CD4-positive, alpha-beta T cell treated with Interleukin-12 subunit alpha and Interleukin-12 subunit beta, for 1 hour (primary cell): ENCODE results near the gene GAB1.

Experiments used
- DNase-seq: peaks from one replicate; pipeline ENCODE4 v3.0.0-alpha.2; 2020

Gene GAB1

GRCh38 chr4:143336781-143337599 is at the start of gene GAB1:
GAB1 (plus strand) TSS chr4:143336876; CDS start chr4:143337189, 313 bp downstream.
- peak; percentile 28 for DNase-seq

GRCh38 chr4:143287572-143287923 is 49.1 kb upstream of the GAB1 start:
- DNase-seq: no peak

- no peak for DNase-seq
Observed at GRCh38 chr4:143288171-143288570, 48.5 kb upstream of the GAB1 start.

GRCh38 chr4:143289370-143289769 is 47.3 kb upstream of the GAB1 start:
- DNase-seq: no peak

GRCh38 chr4:143291314-143291713 is 45.4 kb upstream of the GAB1 start:
- no peak for DNase-seq

GRCh38 chr4:143292858-143293257 is 43.8 kb upstream of the GAB1 start:
- DNase-seq: no peak

- no peak for DNase-seq
Observed at GRCh38 chr4:143294310-143294709, 42.4 kb upstream of the GAB1 start.

GRCh38 chr4:143294710-143295275 is 41.9 kb upstream of the GAB1 start:
- DNase-seq: no peak

- DNase-seq: no peak
Observed at GRCh38 chr4:143296397-143297067, 40.1 kb upstream of the GAB1 start.

- DNase-seq: no peak
Observed at GRCh38 chr4:143300860-143301259, 35.8 kb upstream of the GAB1 start.

- no peak for DNase-seq
Observed at GRCh38 chr4:143302536-143302935, 34.1 kb upstream of the GAB1 start.

- no peak for DNase-seq
Observed at GRCh38 chr4:143306788-143307187, 29.9 kb upstream of the GAB1 start.

GRCh38 chr4:143307531-143307930 is 29.1 kb upstream of the GAB1 start:
- DNase-seq: no peak

GRCh38 chr4:143308377-143308776 is 28.3 kb upstream of the GAB1 start:
- no peak for DNase-seq

- DNase-seq: no peak
Observed at GRCh38 chr4:143311924-143312323, 24.8 kb upstream of the GAB1 start.

GRCh38 chr4:143313521-143313920 is 23.2 kb upstream of the GAB1 start:
- DNase-seq: no peak

- DNase-seq: no peak
Observed at GRCh38 chr4:143313996-143314395, 22.7 kb upstream of the GAB1 start.

GRCh38 chr4:143320113-143320512 is 16.6 kb upstream of the GAB1 start:
- DNase-seq: no peak

GRCh38 chr4:143326735-143327134 is 9.9 kb upstream of the GAB1 start:
- no peak for DNase-seq

GRCh38 chr4:143329985-143330384 is 6.7 kb upstream of the GAB1 start:
- DNase-seq: no peak

GRCh38 chr4:143335979-143336780 is 496 bp upstream of the GAB1 start:
- peak; percentile 24 for DNase-seq

- DNase-seq: no peak
Observed at GRCh38 chr4:143337600-143338287, 1.1 kb downstream of the GAB1 start.

GRCh38 chr4:143338313-143338712 is 1.6 kb downstream of the GAB1 start:
- no peak for DNase-seq
